ENCODE measurements around the gene HDDC2.

DNA sequence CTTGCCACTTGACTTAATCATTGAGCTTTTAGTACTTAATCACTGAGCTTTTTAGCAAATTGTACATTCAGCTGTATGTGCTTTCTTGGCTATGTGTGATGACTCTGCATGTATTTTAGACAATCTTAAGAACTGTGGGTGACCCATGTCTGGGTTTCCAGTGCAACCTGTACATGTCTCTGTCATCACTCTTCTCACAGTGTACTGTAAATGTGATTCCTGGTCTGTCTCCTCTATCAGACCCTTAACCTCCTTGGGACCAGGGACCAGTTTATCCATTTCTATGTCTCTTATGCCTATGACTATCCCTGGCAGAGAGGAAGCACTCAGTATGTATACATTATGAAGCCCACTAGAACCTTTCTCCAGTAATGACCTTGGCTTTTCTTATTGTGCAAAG is 36.6 kb upstream of the HDDC2 start:
- no peak for TF ChIP-seq POLR2A (IDR thresholded peaks at IDR 0.05)
- TF ChIP-seq, protein P1, sequence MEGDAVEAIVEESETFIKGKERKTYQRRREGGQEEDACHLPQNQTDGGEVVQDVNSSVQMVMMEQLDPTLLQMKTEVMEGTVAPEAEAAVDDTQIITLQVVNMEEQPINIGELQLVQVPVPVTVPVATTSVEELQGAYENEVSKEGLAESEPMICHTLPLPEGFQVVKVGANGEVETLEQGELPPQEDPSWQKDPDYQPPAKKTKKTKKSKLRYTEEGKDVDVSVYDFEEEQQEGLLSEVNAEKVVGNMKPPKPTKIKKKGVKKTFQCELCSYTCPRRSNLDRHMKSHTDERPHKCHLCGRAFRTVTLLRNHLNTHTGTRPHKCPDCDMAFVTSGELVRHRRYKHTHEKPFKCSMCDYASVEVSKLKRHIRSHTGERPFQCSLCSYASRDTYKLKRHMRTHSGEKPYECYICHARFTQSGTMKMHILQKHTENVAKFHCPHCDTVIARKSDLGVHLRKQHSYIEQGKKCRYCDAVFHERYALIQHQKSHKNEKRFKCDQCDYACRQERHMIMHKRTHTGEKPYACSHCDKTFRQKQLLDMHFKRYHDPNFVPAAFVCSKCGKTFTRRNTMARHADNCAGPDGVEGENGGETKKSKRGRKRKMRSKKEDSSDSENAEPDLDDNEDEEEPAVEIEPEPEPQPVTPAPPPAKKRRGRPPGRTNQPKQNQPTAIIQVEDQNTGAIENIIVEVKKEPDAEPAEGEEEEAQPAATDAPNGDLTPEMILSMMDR (IDR thresholded peaks at IDR 0.05): no peak

Measured in heart left ventricle (tissue), 13 donors.